Measurements from ENCODE around the gene NCOA4. TPM values are rescaled to one million over a fixed set of nuclear protein-coding genes. Genes with fewer than 3 reads are reported as not detected.

The NCOA4 gene
- total and polyA plus RNA-seq, 2 of the 8 experiments (the other 6 are each of a cell fraction or from before 2014, with no cell fraction given) = 28.9 to 65.2 TPM

DNA sequence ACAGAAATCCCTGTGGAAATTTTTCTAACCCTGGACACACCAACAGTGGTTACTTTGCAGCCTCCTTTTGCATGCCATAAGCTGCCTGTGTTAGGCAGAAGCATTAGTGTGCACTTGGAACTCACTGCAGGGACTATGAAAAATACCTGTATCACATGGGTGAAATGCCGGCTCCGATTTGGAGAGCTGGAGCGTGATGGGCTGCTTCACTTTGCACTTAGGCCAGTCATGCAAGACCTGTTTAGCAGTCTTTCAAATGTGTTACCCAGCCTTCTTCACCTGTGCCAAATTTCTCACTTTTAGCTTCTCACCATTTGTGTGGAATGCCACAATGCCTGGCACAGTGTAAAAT is 11.3 kb downstream of the NCOA4 start:
- Histone ChIP-seq H3K27me3 (replicated peaks in 1 of 4; ENCODE audit: control insufficient read depth in 3 of 4, extremely low read depth in 1 of 4, insufficient read depth in 3 of 4, low read length in 3 of 4) (no peaks in the 10 kb centered on the region), H2BK12ac (ENCODE audit: low read depth, low read length) (no peak overlapping the region), H3K79me2 (ENCODE audit: control insufficient read depth in 1 of 2, insufficient read depth in 2 of 2, low read length in 2 of 2) (peaks cover 3 to 65% of the 10 kb centered on the region in 2 experiments; a peak in 3 of 4 replicates), H3K56ac (replicated peaks; ENCODE audit: insufficient read length, low read depth, low read length) (no peak overlapping the region), H2AK5ac (ENCODE audit: low read depth, low read length) (no peak overlapping the region), H2BK15ac (ENCODE audit: low read length) (no peak overlapping the region), H2BK5ac (ENCODE audit: low read depth, low read length) (no peak overlapping the region), H4K20me1 (replicated peaks in 1 of 2; ENCODE audit: control insufficient read depth in 1 of 2, insufficient read depth in 2 of 2, low read length in 2 of 2) (peaks cover 9 to 10% of the 10 kb centered on the region in 2 experiments), H4K8ac (ENCODE audit: extremely low read depth, insufficient read depth, low read length) (no peak overlapping the region), H3K4me2 (ENCODE audit: insufficient read depth in 1 of 2, low read depth in 2 of 2, low read length in 2 of 2) (no peak overlapping the region), H3K9me3 (ENCODE audit: insufficient read depth in 2 of 2, low read depth in 1 of 2, low read length in 1 of 2) (no peaks in the 10 kb centered on the region), H4K5ac (ENCODE audit: insufficient read length, low read depth, low read length) (no peak overlapping the region), H3K18ac (ENCODE audit: extremely low read depth, low read length) (no peak overlapping the region), H3K9ac (replicated peaks in 1 of 4; ENCODE audit: extremely low read depth in 1 of 4, low read depth in 3 of 4, low read length in 3 of 4) (no peak overlapping the region), H2AFZ (ENCODE audit: low read length) (no peak overlapping the region), H3K4ac (replicated peaks; ENCODE audit: insufficient read length, low read depth, low read length) (no peak overlapping the region), H3K27ac (ENCODE audit: low read depth, low read length) (no peak overlapping the region), H2BK120ac (replicated peaks; ENCODE audit: low read depth, low read length) (no peak overlapping the region), H3K23ac (ENCODE audit: insufficient read length) (no peak overlapping the region), H3K14ac (ENCODE audit: insufficient read length) (no peak overlapping the region), H3K4me1 (replicated peaks in 1 of 4; ENCODE audit: control insufficient read depth in 3 of 4, insufficient read depth in 4 of 4, low read length in 3 of 4) (peaks cover 0 to 7% (median 3%) of the 10 kb centered on the region in 4 experiments; a peak in 3 of 7 replicates), H3K36me3 (ENCODE audit: control insufficient read depth in 2 of 4, insufficient read depth in 4 of 4, low read length in 3 of 4) (peaks cover 0 to 8% (median 4%) of the 10 kb centered on the region in 4 experiments; a peak in 5 of 8 replicates), H4K91ac (replicated peaks; ENCODE audit: insufficient read length, low read length) (no peak overlapping the region), H2BK20ac (ENCODE audit: low read length) (no peak overlapping the region), H3K4me3 (ENCODE audit: extremely low read depth in 1 of 4, insufficient read depth in 2 of 4, low read depth in 3 of 4, low read length in 4 of 4) (no peak overlapping the region), H3K23me2 (ENCODE audit: low read depth, low read length) (no peaks in the 10 kb centered on the region; the same call in 1 of the 2 replicates), H3K79me1 (ENCODE audit: low read depth, low read length) (peaks cover 2% of the 10 kb centered on the region; the same call in 1 of the 2 replicates)
- CTCF ChIA-PET (ENCODE audit: partially characterized antibody) = interaction anchor here (2.2 kb wide), 1 partner anchor 209 kb away, joined by 7 read pairs; no protein-coding TSS in a partner anchor
- FAIRE-seq = no peak
- DNase-seq (ENCODE audit: low read depth in 1 of 2, low spot score in 2 of 2) = no peak
- WGBS, 2 experiments (ENCODE audit: extremely low coverage in 1 of 2, insufficient coverage in 1 of 2, insufficient read length in 1 of 2, insufficient replicate concordance in 2 of 2, low coverage in 1 of 2, low lambda C conversion rate in 2 of 2, missing lambda C conversion rate in 1 of 2) = 93% methylated on average over 3 of the region's 3 CpGs; no CpG with 5 or more reads in 1 of the 2 experiments
- POLR2A ChIA-PET (ENCODE audit: partially characterized antibody) = interaction anchor here (2.9 kb wide), 1 partner anchor 14 kb away, joined by 10 read pairs; no protein-coding TSS in a partner anchor
- TF ChIP-seq TBP (IDR thresholded peaks at IDR 0.05; ENCODE audit: low read depth, low read length) (no peak), SIN3A (conservative IDR thresholded peaks at IDR 0.05 in 1 of 2, IDR thresholded peaks at IDR 0.05 in 1 of 2; ENCODE audit: low read depth in 1 of 2, low read length in 2 of 2) (no peak), JUND (IDR thresholded peaks at IDR 0.05; ENCODE audit: low read length) (no peak), ATF3 (IDR thresholded peaks at IDR 0.05; ENCODE audit: insufficient read depth, low read depth, low read length) (no peak), BRCA1 (IDR thresholded peaks at IDR 0.05; ENCODE audit: low read depth, low read length) (no peak)
